A673 (cell line): ENCODE measurements around the gene RAB27B. TPM values are rescaled to one million over a fixed set of nuclear protein-coding genes. Genes with fewer than 3 reads are reported as not detected.

Experiments
- BruUV-seq: library from RNA; stranded (reverse); fragments of 400-500 nt; replicated peaks from 2 replicates; lab custom pipeline; 2021; lab: Mats Ljungman, UMichigan
- CTCF ChIA-PET: fragments of 300-600 bp; sonication (Branson Sonifier 250); formaldehyde crosslinking; loops from one replicate; lab custom pipeline; 2022; ENCODE audit warnings: antibody characterized with exemption; lab: Charles Lee
- POLR2A ChIA-PET: fragments of 300-600 bp; sonication (Branson Sonifier 250); formaldehyde crosslinking; loops from one replicate; lab custom pipeline; 2022; ENCODE audit warnings: antibody characterized with exemption; ENCODE audit not compliant: low non-redundant PET; lab: Charles Lee
- DNase-seq: peaks from one replicate; pipeline ENCODE4 v3.0.0-alpha.2; 2015; ENCODE audit warnings: low spot score
- H3K27ac ChIP-seq: fragments of 200-600 bp; sonication (generic); 2 replicates; pipeline ENCODE4 v1.5.1; 2016; ENCODE audit warnings: mixed run types, low read depth, mild to moderate bottlenecking, mixed read lengths, antibody characterized with exemption, low read length; ENCODE audit not compliant: poor library complexity, severe bottlenecking
- H3K27me3 ChIP-seq: fragments of 200-600 bp; sonication (generic); replicated peaks from 2 replicates; pipeline ENCODE4 v1.6.1; 2017; ENCODE audit warnings: mixed run types, low read depth, mild to moderate bottlenecking, mixed read lengths, antibody characterized with exemption, low read length; ENCODE audit not compliant: insufficient read depth, poor library complexity
- H3K36me3 ChIP-seq: fragments of 200-600 bp; sonication (generic); 2 replicates; pipeline ENCODE4 v1.6.1; 2016; ENCODE audit warnings: mixed run types, mild to moderate bottlenecking, mixed read lengths, antibody characterized with exemption, low read length; ENCODE audit not compliant: insufficient read depth, poor library complexity, severe bottlenecking
- H3K4me1 ChIP-seq: fragments of 200-600 bp; sonication (generic); 2 replicates; pipeline ENCODE4 v1.6.1; 2017; ENCODE audit warnings: mixed run types, mild to moderate bottlenecking, mixed read lengths, antibody characterized with exemption, low read length; ENCODE audit not compliant: insufficient read depth, poor library complexity, severe bottlenecking
- H3K4me3 ChIP-seq: fragments of 200-600 bp; sonication (generic); 2 replicates; pipeline ENCODE4 v1.5.1; 2016; ENCODE audit warnings: low read depth, mixed run types, mild to moderate bottlenecking, mixed read lengths, low read length; ENCODE audit not compliant: poor library complexity, severe bottlenecking
- H3K9me3 ChIP-seq: fragments of 200-600 bp; sonication (generic); 2 replicates; pipeline ENCODE4 v1.6.1; 2016; ENCODE audit warnings: mixed run types, low read depth, mild to moderate bottlenecking, mixed read lengths, antibody characterized with exemption, low read length; ENCODE audit not compliant: poor library complexity, severe bottlenecking
- EZH2 ChIP-seq: fragments of 200-600 bp; sonication (generic); IDR thresholded peaks from 2 replicates; pipeline ENCODE4 v1.6.1; 2017; ENCODE audit warnings: borderline replicate concordance, low read depth, mild to moderate bottlenecking, mixed read lengths, antibody characterized with exemption, low read length; ENCODE audit not compliant: poor library complexity, severe bottlenecking
- intact Hi-C: fragments of 100-400 bp; cut with micrococcal nuclease; formaldehyde crosslinking; loops from one replicate; pipeline ENCODE4 v1.10.0; 2022; ENCODE audit not compliant: unreplicated experiment
- total RNA-seq: library from RNA; stranded (reverse); gene quantifications from 2 replicates; pipeline ENCODE4 v1.2.3, GENCODE V29; 2021
- TF ChIP-seq, protein P1 (sequence below): fragments of 300-800, 200-600 bp; sonication (generic); conservative IDR thresholded peaks from 2 replicates; pipeline ENCODE4 v1.5.1; 2017; ENCODE audit warnings: low read depth, mild to moderate bottlenecking, antibody characterized with exemption, low read length, moderate library complexity, mixed read lengths

Gene RAB27B
- total RNA-seq, 1 experiment from 2014 or later: not detected

DNA sequence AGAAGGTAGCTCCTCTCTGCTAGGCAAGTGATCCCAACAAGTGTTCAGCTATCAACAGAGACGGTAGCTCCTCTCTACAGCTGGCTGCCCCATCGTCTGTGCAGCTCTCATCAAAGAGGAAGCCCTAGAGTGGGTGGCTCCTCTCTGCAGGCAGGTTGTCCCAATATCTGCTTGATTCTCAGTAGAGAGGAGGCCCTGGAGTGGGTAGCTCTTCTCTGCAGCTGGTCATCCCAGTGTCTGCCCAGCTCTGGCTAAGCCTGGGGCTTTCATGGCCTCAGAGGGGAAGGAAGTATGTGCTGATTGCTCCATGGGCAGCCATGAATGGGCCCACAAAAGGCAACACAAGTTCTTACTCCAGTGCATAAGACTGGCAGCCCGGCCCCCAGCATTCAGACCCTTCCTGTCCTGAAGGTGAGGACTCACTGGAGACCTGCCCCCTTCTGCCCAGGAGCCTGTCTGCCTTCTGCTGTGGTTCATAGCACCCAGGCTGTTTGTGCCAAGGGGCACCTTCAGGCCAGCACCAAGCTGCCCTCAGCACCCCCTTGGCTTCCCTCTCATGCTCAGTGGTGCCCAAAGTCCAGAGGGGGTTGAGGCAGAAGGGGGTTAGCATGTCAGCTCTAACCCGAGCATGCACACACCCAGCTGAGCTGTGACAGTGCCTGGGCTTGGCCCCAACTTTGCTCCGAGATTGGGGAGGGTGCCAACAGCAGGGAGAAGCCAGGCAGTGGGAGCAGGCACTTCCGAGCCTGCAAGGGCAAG is 82.1 kb downstream of the RAB27B start:
- ChIA-PET POLR2A (no interaction called here), CTCF (interaction anchor here (0.7 kb wide), 1 partner anchor 203 kb away, joined by 3 read pairs; no protein-coding TSS in a partner anchor)

DNA sequence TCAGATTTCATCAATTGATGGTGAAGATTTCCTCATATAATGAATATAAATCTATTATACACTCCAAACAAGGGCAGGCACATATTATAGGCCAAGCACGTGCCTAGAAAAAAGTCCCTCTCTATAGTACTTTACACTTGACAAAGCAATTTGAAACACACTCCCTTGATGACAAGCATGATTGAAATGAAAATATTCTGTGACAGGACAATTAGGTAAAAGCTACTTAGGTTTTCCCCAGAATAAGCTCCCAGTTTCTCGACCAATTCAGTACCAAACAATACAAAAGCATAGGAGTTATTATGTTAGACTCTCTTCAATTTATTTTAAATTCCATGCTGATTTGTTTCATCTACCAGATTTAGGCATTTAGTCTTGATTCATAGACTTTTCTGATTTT is 83.3 kb downstream of the RAB27B start:
- ChIA-PET POLR2A (no interaction called here), CTCF (no interaction called here)
- DNase-seq: no peak
- no peak overlapping the region for H3K27ac ChIP-seq
- no TSS peak for BruUV-seq
- no peaks in the 10 kb centered on the region for H3K4me1 ChIP-seq
- no peaks in the 10 kb centered on the region for H3K36me3 ChIP-seq
- intact Hi-C loops: no loop called here
- no peak overlapping the region for H3K4me3 ChIP-seq
- no peaks in the 10 kb centered on the region for H3K9me3 ChIP-seq
- H3K27me3 ChIP-seq: peaks cover 7% of the 10 kb centered on the region
- no peak for TF ChIP-seq EZH2
- TF ChIP-seq, protein P1, sequence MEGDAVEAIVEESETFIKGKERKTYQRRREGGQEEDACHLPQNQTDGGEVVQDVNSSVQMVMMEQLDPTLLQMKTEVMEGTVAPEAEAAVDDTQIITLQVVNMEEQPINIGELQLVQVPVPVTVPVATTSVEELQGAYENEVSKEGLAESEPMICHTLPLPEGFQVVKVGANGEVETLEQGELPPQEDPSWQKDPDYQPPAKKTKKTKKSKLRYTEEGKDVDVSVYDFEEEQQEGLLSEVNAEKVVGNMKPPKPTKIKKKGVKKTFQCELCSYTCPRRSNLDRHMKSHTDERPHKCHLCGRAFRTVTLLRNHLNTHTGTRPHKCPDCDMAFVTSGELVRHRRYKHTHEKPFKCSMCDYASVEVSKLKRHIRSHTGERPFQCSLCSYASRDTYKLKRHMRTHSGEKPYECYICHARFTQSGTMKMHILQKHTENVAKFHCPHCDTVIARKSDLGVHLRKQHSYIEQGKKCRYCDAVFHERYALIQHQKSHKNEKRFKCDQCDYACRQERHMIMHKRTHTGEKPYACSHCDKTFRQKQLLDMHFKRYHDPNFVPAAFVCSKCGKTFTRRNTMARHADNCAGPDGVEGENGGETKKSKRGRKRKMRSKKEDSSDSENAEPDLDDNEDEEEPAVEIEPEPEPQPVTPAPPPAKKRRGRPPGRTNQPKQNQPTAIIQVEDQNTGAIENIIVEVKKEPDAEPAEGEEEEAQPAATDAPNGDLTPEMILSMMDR: no peak

More for the DNA sequence above, 82.1 kb downstream of the RAB27B start:
- no peak for DNase-seq
- no TSS peak for BruUV-seq
- Histone ChIP-seq H3K36me3 (no peaks in the 10 kb centered on the region), H3K27ac (no peak overlapping the region), H3K9me3 (no peaks in the 10 kb centered on the region), H3K4me3 (no peak overlapping the region), H3K4me1 (no peaks in the 10 kb centered on the region), H3K27me3 (peaks cover 7% of the 10 kb centered on the region)
- TF ChIP-seq EZH2: no peak
- TF ChIP-seq, protein P1: no peak
- intact Hi-C loops: no loop called here

DNA sequence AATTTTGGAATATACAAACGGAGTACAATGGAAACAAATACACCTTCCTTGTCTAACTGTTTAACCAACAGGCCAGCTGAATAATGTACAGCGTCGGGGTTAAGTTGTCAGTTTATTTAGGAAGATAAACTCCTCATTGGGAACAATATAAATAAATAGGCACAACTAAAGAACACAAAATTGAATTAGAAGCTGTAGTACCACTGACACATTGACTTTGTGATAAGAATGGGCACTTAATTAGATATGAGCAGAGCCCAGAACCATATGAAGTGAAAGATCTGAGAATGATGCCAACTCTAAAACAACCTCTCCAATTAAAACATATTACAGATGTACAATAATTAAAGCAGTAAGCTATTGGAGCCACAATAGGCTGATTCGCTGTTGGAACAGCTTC is 86.5 kb downstream of the RAB27B start:
- CTCF ChIA-PET: no interaction called here

More for the DNA sequence above, 86.5 kb downstream of the RAB27B start:
- DNase-seq: no peak
- H3K4me3 ChIP-seq: no peak overlapping the region
- H3K27me3 ChIP-seq: no peaks in the 10 kb centered on the region
- intact Hi-C loops: no loop called here
- POLR2A ChIA-PET: no interaction called here
- no peaks in the 10 kb centered on the region for H3K9me3 ChIP-seq
- BruUV-seq: no TSS peak
- no peak overlapping the region for H3K27ac ChIP-seq
- H3K36me3 ChIP-seq: no peaks in the 10 kb centered on the region
- TF ChIP-seq, protein P1: no peak
- TF ChIP-seq EZH2: no peak
- no peaks in the 10 kb centered on the region for H3K4me1 ChIP-seq
